ENCODE measurements around the gene ALB.

ALB gene

GRCh38 chr4:73448448-73449203 is 44.5 kb downstream of the ALB start:
- TF ChIP-seq CTCF (IDR thresholded peaks at IDR 0.05; ENCODE audit: low read depth, low read length), result no peak
- Histone ChIP-seq H3K4me3 (ENCODE audit: low read depth, low read length) (no peak overlapping the region), H3K4me1 (no peaks in the 10 kb centered on the region), H3K36me3 (no peaks in the 10 kb centered on the region), H3K27me3 (0 out of 2 replicates have a peak, but pooled peaks cover 3% of the 10 kb centered on the region), H3K9me3 (no peaks in the 10 kb centered on the region)
- DNase-seq, result no peak

- H3K4me3 ChIP-seq (ENCODE audit: low read depth, low read length), result no peak overlapping the region
- TF ChIP-seq CTCF (IDR thresholded peaks at IDR 0.05; ENCODE audit: low read depth, low read length), result no peak
- DNase-seq, result peak; percentile 37
- H3K36me3 ChIP-seq, result no peaks in the 10 kb centered on the region
- H3K27me3 ChIP-seq, result 0 out of 2 replicates have a peak, but pooled peaks cover 3% of the 10 kb centered on the region
- H3K4me1 ChIP-seq, result no peaks in the 10 kb centered on the region
- no peaks in the 10 kb centered on the region for H3K9me3 ChIP-seq
These were observed 46.4 kb downstream of the ALB start for GRCh38 chr4:73450398-73451004.

GRCh38 chr4:73451404-73451803 is 47.3 kb downstream of the ALB start:
- Histone ChIP-seq H3K4me1 (no peaks in the 10 kb centered on the region), H3K36me3 (no peaks in the 10 kb centered on the region), H3K27me3 (0 out of 2 replicates have a peak, but pooled peaks cover 3% of the 10 kb centered on the region), H3K9me3 (no peaks in the 10 kb centered on the region), H3K4me3 (ENCODE audit: low read depth, low read length) (no peak overlapping the region)
- no peak for DNase-seq
- no peak for TF ChIP-seq CTCF (IDR thresholded peaks at IDR 0.05; ENCODE audit: low read depth, low read length)

GRCh38 chr4:73451981-73452747 is 48.1 kb downstream of the ALB start:
- Histone ChIP-seq H3K27me3 (0 out of 2 replicates have a peak, but pooled peaks cover 3% of the 10 kb centered on the region), H3K4me3 (ENCODE audit: low read depth, low read length) (no peak overlapping the region), H3K36me3 (no peaks in the 10 kb centered on the region), H3K4me1 (no peaks in the 10 kb centered on the region), H3K9me3 (no peaks in the 10 kb centered on the region)
- no peak for TF ChIP-seq CTCF (IDR thresholded peaks at IDR 0.05; ENCODE audit: low read depth, low read length)
- no peak for DNase-seq

GRCh38 chr4:73452953-73453700 is 49.0 kb downstream of the ALB start:
- no peak for DNase-seq
- TF ChIP-seq CTCF (IDR thresholded peaks at IDR 0.05; ENCODE audit: low read depth, low read length), result no peak
- Histone ChIP-seq H3K27me3 (no peaks in the 10 kb centered on the region), H3K4me1 (no peaks in the 10 kb centered on the region), H3K9me3 (no peaks in the 10 kb centered on the region), H3K4me3 (ENCODE audit: low read depth, low read length) (no peak overlapping the region), H3K36me3 (no peaks in the 10 kb centered on the region)
